Measurements from ENCODE around the gene EREG.

EREG gene

DNA sequence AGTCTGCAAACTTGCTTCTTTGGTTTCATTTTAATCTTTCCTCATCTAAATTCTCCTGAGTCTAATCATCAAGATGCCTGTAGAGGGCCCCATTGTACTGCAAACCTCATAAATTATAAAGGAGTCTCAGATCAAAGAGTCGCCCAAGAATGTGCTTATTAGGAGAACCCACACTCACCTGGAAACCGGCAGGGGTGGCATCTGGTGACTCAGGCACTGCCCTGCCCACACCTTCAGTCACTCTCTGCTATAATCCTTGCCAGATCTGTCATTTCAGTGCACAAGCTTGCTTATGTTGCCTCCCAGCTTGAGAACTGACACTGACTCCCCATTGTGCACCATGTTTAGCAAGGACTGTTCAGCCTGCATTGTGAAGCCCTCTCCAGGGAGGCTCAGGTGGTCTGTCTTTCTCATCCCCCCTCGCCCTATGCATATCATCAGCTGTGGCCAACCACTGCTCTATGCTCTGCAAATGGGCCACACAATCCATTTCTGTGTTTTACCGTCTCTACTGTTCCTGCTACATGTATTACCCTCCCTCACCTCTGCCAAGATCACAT is 44.3 kb upstream of the EREG start:
- no peak overlapping the region for H3K4me3 ChIP-seq (ENCODE audit: low read depth, low read length)
- TF ChIP-seq, protein P1, sequence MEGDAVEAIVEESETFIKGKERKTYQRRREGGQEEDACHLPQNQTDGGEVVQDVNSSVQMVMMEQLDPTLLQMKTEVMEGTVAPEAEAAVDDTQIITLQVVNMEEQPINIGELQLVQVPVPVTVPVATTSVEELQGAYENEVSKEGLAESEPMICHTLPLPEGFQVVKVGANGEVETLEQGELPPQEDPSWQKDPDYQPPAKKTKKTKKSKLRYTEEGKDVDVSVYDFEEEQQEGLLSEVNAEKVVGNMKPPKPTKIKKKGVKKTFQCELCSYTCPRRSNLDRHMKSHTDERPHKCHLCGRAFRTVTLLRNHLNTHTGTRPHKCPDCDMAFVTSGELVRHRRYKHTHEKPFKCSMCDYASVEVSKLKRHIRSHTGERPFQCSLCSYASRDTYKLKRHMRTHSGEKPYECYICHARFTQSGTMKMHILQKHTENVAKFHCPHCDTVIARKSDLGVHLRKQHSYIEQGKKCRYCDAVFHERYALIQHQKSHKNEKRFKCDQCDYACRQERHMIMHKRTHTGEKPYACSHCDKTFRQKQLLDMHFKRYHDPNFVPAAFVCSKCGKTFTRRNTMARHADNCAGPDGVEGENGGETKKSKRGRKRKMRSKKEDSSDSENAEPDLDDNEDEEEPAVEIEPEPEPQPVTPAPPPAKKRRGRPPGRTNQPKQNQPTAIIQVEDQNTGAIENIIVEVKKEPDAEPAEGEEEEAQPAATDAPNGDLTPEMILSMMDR (IDR thresholded peaks at IDR 0.05; ENCODE audit: borderline replicate concordance, insufficient read depth, low read depth, low read length): peak; percentile 27; the same call in 1 of the 2 replicates

GRCh38 chr4:74322301-74322700 is 42.6 kb upstream of the EREG start:
- no peak overlapping the region for H3K4me3 ChIP-seq (ENCODE audit: low read depth, low read length)
- TF ChIP-seq, protein P1 (IDR thresholded peaks at IDR 0.05; ENCODE audit: borderline replicate concordance, insufficient read depth, low read depth, low read length): no peak

DNA sequence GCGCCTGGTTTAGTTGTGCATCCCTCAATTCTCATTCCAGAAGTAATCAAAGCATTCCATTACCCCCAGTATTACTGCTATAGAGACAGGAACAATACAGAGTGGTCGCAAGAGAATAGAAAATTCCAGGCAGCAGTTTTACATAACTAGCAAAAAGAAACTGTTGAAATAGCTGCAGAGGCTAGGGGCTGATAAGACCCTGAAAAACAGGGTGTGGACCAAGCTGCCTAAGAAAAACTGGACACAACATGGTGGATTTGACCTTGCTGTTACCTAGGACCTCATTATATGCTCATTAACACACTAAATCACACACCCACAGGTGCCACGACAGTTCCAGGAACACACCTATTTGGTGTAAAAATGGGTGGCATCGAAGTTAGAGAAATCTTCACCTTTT is 41.3 kb upstream of the EREG start:
- H3K4me3 ChIP-seq (ENCODE audit: low read depth, low read length): no peak overlapping the region
- TF ChIP-seq, protein P1 (IDR thresholded peaks at IDR 0.05; ENCODE audit: borderline replicate concordance, insufficient read depth, low read depth, low read length): no peak

DNA sequence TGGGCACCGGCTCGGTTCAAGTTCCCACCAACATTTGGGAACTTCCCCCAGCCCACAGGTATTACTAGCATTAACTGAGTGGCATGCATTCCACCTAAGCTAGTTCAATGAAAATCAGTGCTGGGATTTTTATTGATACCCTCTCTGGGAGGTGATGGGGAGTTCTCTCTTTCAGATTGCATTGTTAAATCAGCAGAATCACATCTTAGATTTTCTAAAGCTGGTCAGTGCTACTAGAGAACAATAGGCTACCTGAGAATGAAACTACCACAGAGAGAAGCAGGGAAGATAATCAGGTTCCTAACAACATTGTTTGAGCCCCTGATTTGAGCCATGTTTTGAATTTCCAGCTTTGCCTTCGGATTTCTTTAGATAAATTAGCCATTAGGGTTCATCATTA is 40.7 kb upstream of the EREG start:
- TF ChIP-seq, protein P1 (IDR thresholded peaks at IDR 0.05; ENCODE audit: borderline replicate concordance, insufficient read depth, low read depth, low read length): no peak
- H3K4me3 ChIP-seq (ENCODE audit: low read depth, low read length): no peak overlapping the region

GRCh38 chr4:74325886-74326285 is 39.1 kb upstream of the EREG start:
- TF ChIP-seq, protein P1 (IDR thresholded peaks at IDR 0.05; ENCODE audit: borderline replicate concordance, insufficient read depth, low read depth, low read length): no peak
- no peak overlapping the region for H3K4me3 ChIP-seq (ENCODE audit: low read depth, low read length)

GRCh38 chr4:74327762-74328161 is 37.2 kb upstream of the EREG start:
- no peak overlapping the region for H3K4me3 ChIP-seq (ENCODE audit: low read depth, low read length)
- TF ChIP-seq, protein P1 (IDR thresholded peaks at IDR 0.05; ENCODE audit: borderline replicate concordance, insufficient read depth, low read depth, low read length): no peak

DNA sequence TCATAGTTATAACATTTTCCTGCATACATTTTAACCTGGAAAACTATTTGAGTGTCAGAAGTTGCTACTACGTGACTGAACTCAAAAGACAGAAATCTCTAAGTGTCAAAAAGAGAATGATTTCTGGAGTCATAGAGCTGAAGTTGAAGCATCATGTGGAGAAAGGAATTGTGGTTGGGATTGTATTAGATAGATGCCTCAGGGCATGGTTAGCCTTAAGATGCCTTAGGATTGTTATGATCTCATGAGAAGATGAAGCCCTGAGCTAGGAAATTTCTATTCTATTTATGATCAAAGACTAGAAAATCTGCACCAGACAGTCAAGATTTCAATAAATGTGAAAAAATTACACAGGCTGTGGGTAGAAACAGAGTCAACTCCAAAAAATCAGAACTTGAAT is 36.4 kb upstream of the EREG start:
- no peak overlapping the region for H3K4me3 ChIP-seq (ENCODE audit: low read depth, low read length)
- TF ChIP-seq, protein P1 (IDR thresholded peaks at IDR 0.05; ENCODE audit: borderline replicate concordance, insufficient read depth, low read depth, low read length): no peak
